Measurements from ENCODE around the gene OR52N1. TPM values are rescaled to one million over a fixed set of nuclear protein-coding genes. Genes with fewer than 3 reads are reported as not detected.

The OR52N1 gene
- total RNA-seq, 1 donor from 2014 or later, result not detected

DNA sequence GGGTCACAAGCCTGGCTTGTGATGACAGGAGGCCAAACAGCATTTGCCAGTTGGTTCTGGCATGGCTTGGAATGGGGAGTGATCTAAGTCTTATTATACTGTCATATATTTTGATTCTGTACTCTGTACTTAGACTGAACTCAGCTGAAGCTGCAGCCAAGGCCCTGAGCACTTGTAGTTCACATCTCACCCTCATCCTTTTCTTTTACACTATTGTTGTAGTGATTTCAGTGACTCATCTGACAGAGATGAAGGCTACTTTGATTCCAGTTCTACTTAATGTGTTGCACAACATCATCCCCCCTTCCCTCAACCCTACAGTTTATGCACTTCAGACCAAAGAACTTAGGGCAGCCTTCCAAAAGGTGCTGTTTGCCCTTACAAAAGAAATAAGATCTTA lies 54.0 kb downstream of the OR52N1 start:
- Mint-ChIP-seq H3K4me1 (ENCODE audit: low read depth) (no peaks in the 10 kb centered on the region), H3K36me3 (ENCODE audit: insufficient read depth) (no peaks in the 10 kb centered on the region), H3K27me3 (no peaks in the 10 kb centered on the region), H3K9me3 (ENCODE audit: low read depth) (no peaks in the 10 kb centered on the region), H3K4me3 (ENCODE audit: low read depth) (no peak overlapping the region), H3K27ac (no peak overlapping the region)
- no peak for DNase-seq (ENCODE audit: low spot score, unreplicated experiment)
- TF ChIP-seq, protein P1, sequence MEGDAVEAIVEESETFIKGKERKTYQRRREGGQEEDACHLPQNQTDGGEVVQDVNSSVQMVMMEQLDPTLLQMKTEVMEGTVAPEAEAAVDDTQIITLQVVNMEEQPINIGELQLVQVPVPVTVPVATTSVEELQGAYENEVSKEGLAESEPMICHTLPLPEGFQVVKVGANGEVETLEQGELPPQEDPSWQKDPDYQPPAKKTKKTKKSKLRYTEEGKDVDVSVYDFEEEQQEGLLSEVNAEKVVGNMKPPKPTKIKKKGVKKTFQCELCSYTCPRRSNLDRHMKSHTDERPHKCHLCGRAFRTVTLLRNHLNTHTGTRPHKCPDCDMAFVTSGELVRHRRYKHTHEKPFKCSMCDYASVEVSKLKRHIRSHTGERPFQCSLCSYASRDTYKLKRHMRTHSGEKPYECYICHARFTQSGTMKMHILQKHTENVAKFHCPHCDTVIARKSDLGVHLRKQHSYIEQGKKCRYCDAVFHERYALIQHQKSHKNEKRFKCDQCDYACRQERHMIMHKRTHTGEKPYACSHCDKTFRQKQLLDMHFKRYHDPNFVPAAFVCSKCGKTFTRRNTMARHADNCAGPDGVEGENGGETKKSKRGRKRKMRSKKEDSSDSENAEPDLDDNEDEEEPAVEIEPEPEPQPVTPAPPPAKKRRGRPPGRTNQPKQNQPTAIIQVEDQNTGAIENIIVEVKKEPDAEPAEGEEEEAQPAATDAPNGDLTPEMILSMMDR (IDR thresholded peaks at IDR 0.05; ENCODE audit: unreplicated experiment), result no peak

Other genes starting within 250 kb of the OR52N1 start
- 0.26 TPM in 1 of 2 replicates, not detected in the other for gene OR52H1, start 242.7 kb downstream of the OR52N1 start, total RNA-seq
- gene OR52B6, start 210.4 kb downstream of the OR52N1 start, total RNA-seq, result not detected in 2 replicates
- gene TRIM6, start 194.6 kb downstream of the OR52N1 start, total RNA-seq, result 5.4 and 5.8 TPM in 2 replicates
- gene TRIM34, start 166.3 kb downstream of the OR52N1 start, total RNA-seq, result 2.0 TPM in 2 replicates
- gene TRIM5, start 106.2 kb downstream of the OR52N1 start, total RNA-seq, result 38.9 and 40.8 TPM in 2 replicates
- 0.89 and 1.7 TPM in 2 replicates for gene TRIM22, start 101.5 kb downstream of the OR52N1 start, total RNA-seq
- not detected in 2 replicates for gene OR56B1, start 54.8 kb downstream of the OR52N1 start, total RNA-seq
- not detected in 2 replicates for gene OR52N4, start 37.0 kb downstream of the OR52N1 start, total RNA-seq
- not detected in 2 replicates for gene OR52N5, start 7.9 kb downstream of the OR52N1 start, total RNA-seq
- gene OR52N2, start 17.7 kb upstream of the OR52N1 start, total RNA-seq, result not detected in 2 replicates
- gene OR52E6, start 50.6 kb upstream of the OR52N1 start, total RNA-seq, result not detected in 2 replicates
- not detected in 2 replicates for gene OR52E8, start 66.4 kb upstream of the OR52N1 start, total RNA-seq
- gene OR52E4, start 89.4 kb upstream of the OR52N1 start, total RNA-seq, result not detected in 2 replicates
- not detected in 2 replicates for gene OR52E5, start 101.9 kb upstream of the OR52N1 start, total RNA-seq
- not detected in 2 replicates for gene OR56A3, start 151.0 kb upstream of the OR52N1 start, total RNA-seq
- not detected in 2 replicates for gene OR56A5, start 177.2 kb upstream of the OR52N1 start, total RNA-seq
- not detected in 2 replicates for gene OR52L1, start 195.7 kb upstream of the OR52N1 start, total RNA-seq
- gene OR56A4, start 215.7 kb upstream of the OR52N1 start, total RNA-seq, result 0.07 and 0.13 TPM in 2 replicates
- gene OR56A1, start 239.5 kb upstream of the OR52N1 start, total RNA-seq, result 0.09 TPM in 1 of 2 replicates, not detected in the other